HG03135 (cell line): ENCODE data around the gene GRIN2A.

Experiments used
- ATAC-seq: cut with Tn5 transposase; IDR thresholded peaks from one replicate; pipeline ENCODE4 v1.9.1; 2021; ENCODE audit warnings: mild to moderate bottlenecking, moderate library complexity; ENCODE audit not compliant: unreplicated experiment

Gene GRIN2A

GRCh38 chr16:9827062-9827752 lies 355.0 kb downstream of the GRIN2A start:
- ATAC-seq = no peak

GRCh38 chr16:9826656-9827055 lies 355.6 kb downstream of the GRIN2A start:
- ATAC-seq = no peak

DNA sequence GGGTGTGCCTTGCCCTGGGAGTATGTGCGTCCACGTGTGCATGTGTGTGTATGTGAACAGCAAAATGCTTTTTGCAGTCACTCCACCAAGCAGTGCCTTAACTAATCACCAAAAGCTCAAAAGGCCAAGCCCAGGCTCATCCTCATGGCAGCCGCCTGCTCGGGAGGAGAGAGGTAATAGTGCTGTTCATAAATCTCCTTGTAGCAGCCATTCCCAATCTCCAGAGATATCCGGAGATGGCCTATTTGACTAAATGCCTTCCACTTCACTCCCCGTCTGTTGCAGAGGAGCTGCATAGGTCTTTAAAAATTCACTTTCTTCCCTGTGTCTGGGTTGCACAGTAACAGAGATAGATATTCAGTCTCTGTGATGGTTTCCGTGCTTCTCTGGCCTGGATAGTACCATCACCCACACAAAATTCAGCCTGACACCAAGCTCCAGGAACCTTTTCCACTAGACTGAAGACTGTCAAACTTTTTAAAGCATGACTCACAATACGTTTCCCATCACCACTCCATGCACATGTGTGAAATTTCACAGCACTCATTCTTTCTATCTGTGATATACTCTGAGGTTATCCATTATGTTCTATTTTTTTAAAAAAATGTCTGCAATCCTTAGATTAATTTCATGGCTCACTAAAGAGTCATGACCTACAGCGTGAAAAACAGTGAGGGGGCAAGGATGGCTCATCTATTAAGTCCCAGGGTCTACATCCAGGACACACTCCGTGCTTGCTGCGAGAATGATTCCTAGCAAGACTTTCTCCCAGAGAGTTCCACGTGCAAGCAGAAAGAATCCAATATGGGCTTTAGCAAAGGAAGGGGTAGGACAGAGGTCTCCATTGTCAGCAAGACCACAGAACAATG lies 357.8 kb downstream of the GRIN2A start:
- ATAC-seq = no peak

DNA sequence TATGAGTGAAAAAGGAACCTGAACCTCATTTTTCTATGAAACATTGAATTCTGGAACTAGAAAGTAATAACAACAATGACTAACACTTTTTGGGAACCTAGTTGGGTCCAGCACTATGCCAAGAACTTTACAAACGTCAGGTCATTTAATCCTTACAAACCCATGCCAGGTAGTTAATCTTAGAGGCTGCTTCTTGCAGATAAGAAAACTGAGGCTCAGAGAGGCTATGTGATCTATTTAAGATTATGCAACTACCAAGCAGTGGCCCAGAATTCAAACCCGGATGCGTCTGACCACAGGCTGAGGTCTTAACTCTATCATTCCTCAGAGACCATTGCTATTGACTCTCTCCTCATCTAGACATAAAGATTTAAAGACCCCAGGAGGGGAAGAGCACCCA lies 358.7 kb downstream of the GRIN2A start:
- no peak for ATAC-seq

DNA sequence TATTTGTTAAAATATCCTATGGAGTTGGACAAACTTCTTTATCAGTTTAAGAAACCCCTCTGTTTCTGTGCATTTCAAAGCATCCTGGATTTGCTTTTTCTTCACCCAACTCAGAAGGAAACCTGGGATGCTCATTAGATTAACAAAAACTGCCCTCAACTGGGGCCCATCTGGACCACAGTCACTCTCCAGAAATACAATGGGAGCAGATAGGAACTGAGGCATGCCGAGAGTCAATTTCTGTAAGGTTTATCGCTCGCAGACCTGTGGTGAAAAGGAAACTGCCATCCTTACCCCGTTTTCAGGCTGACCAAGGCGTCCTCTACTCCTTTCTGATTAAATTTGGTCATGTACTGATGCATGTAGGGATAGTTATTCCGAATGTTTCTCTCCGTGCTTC lies 360.3 kb downstream of the GRIN2A start:
- ATAC-seq = no peak

DNA sequence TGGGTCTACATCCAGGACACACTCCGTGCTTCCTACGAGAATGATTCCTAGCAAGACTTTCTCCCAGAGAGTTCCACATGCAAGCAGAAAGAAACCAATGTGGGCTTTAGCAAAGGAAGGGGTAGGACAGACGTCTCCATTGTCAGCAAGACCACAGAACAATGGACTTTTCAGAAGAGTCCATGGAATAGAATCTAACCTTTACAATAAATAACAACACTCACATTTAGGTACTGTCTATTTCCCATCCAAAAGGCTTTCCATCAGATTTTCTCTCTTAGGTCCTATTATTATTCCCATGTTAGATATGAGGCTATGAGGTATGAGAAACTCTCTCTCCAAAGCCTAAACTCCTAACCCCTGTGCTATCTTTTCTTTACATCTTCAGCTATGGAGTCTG lies 360.9 kb downstream of the GRIN2A start:
- ATAC-seq = no peak

DNA sequence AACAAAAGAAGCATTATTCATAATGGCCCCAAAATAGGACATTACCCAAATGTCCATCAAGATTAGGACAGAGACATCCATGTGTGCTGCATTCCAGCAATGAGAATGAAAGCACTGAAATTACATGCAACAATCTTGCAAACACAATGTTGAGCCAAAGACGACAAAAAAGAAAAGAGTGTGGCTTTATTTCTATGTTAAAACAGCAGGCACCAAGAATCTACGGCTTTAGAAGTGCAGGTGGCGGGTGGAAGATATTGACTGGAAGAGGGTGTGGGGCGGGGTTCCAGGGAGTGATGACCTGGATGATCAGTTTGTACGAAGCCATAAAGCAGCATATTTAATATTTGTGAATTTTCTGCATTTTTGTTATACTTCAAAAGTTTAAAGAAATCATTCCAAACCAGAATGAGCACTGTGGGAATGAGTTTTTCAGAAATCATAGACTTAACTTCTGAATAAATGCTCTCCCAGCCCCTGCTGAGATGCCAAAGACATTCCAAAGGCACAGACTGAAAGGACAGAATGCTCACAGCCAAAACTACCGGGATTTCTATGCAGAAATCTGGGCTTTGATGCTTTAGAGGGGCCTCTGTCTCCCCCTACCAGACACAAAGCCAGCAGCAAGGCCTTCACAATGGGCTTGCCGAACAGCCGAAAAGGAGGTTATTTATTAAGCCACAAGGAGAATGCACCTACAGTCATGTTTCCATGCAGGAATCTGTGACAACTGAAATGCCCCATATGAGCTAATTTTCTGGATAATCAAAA lies 361.6 kb downstream of the GRIN2A start:
- no peak for ATAC-seq

- ATAC-seq = no peak
Observed at GRCh38 chr16:9818702-9819101, 363.5 kb downstream of the GRIN2A start.

DNA sequence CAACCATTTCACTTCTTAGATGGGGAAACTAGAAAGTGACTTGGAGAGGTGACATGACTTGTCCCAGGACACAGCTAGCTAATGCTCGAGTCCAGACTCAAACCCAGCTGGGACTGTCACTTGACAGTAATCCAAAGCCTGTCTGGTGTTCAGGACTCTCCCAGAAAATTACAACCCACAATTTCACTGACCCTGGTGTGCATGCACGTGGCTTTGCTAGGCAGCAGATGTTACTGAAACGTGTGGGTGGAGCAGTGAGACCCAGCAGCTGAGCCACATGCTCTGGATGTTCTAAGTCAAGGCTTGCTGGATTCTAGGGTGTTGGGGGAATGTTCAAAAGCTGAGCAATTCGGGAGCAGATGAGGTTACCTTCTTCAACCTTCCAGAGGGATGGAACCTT lies 364.6 kb downstream of the GRIN2A start:
- no peak for ATAC-seq

GRCh38 chr16:9816644-9817043 lies 365.6 kb downstream of the GRIN2A start:
- no peak for ATAC-seq

DNA sequence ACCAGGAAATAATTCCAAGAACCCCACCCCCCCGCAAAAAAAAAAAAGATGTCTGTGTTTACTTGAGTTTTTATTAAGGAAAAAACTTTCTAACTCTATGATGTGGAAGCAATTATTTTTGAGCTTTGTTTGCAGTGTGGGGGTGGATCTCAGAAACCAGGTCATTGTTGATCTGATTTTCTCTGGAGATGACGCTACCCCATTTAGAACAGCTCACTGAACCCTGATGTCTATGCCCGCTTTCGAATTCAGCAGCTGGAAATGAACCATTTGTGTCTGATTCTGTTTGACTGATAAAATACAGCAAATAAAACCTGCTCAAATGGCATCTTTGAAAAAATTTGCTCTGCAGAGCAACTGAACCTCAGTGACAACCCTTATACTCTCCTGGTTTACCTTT lies 368.6 kb downstream of the GRIN2A start:
- no peak for ATAC-seq

DNA sequence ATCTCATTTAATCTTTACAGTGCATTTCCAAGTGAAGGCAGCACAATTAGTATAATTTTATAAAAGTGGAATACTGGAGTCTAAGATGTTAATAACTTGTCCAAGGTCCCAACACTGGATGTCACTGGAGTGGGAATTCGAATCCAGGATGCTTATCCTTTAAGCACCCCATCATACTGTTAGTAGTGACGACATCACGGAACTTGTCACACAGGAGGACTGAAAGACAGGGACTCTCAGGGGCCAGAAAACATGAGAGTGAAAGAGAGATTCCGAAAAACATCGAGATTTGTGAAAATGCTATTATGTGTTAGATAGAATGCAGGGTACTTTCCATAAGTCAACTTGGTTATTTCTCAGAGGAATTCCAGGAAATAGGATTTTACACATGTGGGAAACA lies 374.0 kb downstream of the GRIN2A start:
- ATAC-seq = no peak

DNA sequence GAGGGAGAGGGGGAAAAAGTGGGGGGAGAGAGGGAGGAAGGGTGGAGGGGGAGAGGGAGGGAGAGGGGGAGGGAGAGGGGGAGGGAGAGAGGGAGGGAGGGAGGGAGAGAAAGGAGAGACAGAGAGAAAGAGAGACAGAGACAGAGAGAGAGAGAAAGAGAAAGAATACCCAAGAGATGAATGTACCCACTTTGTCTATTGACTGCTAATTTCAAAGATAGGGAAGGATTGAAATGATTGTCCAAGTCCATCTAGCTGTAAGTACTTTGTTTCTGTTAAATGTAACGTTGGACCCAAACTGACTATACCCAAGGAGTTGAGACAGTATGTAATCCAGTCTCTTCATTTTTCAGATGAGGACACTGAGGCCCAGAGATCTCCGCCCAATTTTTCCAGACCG lies 374.9 kb downstream of the GRIN2A start:
- ATAC-seq = no peak

DNA sequence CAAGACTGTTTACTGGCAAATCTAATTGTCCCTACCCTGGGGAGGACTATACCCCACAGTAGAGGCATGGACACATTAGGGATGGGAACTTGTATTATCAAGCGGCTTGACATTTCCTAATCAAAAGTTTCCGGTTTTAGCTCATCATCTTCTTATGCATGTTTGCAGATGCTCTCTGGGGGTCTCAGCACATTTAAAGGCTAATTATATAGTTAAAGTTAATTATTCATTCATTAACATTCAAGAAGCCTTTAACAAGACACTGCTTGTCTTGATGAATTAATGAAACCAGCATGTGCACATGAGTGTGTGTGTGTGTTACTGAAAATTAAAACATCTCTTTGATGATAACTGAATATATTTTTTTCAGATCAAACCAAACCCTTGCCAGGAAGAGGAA lies 377.1 kb downstream of the GRIN2A start:
- ATAC-seq = no peak

- ATAC-seq = no peak
Observed at GRCh38 chr16:9802160-9802559, 380.1 kb downstream of the GRIN2A start.

DNA sequence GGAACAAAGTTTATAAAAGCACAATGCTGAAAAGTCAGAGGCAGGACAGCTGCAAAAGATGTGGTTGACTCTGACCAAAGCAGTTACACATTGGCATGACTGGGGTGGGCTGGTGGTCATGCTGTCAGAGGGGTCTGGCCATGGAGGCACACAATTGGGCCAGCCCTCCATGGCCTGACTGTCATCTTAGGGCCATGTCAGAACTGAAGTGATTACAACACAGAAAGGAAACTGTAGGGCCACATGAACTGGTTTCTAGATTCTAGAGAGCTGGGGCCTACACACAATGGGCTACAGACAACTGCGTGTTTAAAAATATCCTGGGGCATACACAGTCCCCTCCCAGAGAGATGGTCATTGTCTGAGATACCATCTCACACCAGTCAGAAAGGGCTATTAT lies 380.6 kb downstream of the GRIN2A start:
- no peak for ATAC-seq

DNA sequence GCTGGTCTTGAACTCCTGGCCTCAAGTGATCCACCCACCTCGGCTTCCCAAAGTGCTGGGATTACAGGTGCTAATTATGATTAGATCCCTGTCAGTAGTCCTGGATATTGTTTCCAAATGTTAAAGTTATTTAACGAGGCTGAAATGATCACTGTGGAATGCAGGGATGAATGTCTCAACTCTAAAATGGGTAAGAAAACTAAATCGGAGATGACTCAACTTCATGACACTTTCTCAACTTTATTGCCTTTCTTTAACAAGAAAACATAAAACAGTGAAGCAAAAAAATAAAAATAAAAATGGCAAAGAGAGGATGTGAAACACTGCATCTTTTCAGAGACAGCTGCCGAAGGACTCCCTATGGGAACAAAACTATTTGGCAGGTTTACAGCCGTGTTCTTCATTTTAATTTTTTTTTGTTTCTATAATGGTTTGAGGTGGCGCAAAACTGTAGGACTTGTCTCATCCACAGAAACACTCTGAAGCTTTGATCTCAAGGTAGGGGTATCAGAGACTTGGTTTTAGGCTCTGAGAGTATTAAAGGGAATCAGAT lies 382.0 kb downstream of the GRIN2A start:
- ATAC-seq = no peak

GRCh38 chr16:9798952-9799580 lies 383.2 kb downstream of the GRIN2A start:
- no peak for ATAC-seq

DNA sequence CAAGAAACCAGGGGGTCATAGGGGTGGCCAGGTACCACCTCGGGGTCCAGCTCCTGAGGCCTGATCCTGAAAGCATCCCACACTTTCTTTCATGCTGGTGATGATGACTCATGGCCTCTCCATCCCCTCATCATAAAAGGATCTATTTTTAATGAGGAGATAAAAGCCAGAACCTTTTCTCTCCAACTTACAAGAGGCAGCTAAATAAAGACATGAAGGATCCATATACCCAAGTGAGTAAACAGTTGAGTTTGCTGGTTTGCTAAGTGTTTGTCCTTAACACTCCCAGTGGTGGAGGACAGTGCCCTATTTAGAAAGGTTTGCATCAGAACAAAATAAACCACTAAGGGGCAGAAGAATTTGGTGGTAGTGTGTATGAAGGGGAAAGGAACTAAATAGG lies 383.8 kb downstream of the GRIN2A start:
- no peak for ATAC-seq

DNA sequence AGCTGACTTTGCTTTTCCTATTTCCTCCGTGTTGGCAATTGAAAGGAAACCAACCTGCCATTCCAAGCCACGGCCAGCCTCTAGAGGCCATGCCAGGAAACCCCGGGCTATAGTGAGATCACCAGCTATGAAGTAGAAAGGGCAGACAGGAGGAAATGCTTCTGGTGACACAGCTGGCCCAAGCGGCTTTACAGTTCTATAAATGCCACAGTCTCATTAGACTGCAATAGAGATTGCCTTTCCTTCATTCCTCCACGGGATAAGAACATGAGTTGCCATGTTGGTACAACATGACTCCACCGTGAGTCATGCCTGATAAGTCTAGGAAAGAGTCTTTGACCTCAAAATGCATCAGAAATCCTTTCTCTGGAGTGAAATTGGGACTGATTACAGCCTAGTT lies 384.9 kb downstream of the GRIN2A start:
- no peak for ATAC-seq

GRCh38 chr16:9793623-9794022 lies 388.6 kb downstream of the GRIN2A start:
- no peak for ATAC-seq
